Measurements from ENCODE around the gene SMCO4.

SMCO4 gene

GRCh38 chr11:93493252-93493897, 49.8 kb downstream of the SMCO4 start:
- no peak for TF ChIP-seq CTCF (conservative IDR thresholded peaks at IDR 0.05; ENCODE audit: low read depth, low read length)
- no peak for DNase-seq (ENCODE audit: low read depth)
- no peak overlapping the region for H3K4me3 ChIP-seq (ENCODE audit: low read length)

DNA sequence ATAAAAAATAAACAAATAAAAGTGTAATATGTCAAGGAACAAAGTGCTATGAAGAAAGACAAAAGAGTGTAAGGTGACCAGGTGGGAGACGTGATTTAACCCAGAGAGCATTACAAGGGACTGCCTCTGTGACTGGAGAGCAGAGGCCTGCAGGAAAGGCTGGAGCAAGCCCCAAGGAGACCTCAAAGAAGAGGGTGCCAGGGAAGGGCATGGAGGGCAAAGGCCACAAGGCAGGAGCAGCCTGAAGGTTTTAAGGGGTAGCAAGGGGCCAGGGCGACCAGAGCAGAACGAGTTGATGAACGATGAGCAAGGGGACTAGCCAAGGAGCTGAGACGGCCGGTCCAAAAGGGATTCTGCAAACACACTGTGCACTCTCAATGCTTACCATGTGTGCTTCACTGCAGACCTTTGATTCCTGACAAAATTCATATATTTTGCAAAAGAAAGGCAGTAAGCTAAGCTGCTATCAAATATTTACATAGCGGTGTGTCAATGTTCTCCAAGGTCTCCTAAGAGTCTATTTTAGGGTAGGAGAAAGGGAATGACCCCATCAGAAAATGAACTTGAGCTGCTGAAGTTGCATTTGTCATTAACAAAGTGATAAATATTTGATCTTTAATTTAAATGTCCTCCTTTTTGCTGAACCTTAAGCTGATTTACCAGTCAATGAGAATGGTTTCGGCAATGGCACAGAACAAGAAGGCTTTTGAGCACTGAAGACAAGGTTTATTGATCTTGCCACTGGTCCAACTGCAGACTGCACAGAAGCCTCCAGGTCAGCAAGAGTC, 50.5 kb downstream of the SMCO4 start:
- TF ChIP-seq CTCF (conservative IDR thresholded peaks at IDR 0.05; ENCODE audit: low read depth, low read length): no peak
- H3K4me3 ChIP-seq (ENCODE audit: low read length): no peak overlapping the region
- no peak for DNase-seq (ENCODE audit: low read depth)

DNA sequence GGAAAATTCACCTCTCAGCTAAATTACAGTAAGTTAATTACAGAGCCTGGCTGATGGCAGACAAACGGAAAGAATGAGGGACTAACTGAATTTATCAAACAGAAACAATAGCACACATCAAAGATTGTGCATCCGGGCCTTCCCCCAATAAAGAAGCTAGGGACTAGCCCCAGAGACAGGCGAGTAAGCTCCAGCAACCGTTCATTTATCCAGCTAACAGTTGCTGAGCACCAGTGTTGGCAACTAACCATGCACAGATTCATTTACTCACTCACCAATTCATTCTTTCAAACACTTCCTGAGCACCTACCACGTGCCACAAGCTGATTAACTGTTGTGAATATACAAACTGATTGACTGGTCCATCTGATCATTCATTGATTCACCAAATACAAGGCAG, 51.2 kb downstream of the SMCO4 start:
- TF ChIP-seq CTCF (conservative IDR thresholded peaks at IDR 0.05; ENCODE audit: low read depth, low read length): no peak
- no peak overlapping the region for H3K4me3 ChIP-seq (ENCODE audit: low read length)
- DNase-seq (ENCODE audit: low read depth): no peak

DNA sequence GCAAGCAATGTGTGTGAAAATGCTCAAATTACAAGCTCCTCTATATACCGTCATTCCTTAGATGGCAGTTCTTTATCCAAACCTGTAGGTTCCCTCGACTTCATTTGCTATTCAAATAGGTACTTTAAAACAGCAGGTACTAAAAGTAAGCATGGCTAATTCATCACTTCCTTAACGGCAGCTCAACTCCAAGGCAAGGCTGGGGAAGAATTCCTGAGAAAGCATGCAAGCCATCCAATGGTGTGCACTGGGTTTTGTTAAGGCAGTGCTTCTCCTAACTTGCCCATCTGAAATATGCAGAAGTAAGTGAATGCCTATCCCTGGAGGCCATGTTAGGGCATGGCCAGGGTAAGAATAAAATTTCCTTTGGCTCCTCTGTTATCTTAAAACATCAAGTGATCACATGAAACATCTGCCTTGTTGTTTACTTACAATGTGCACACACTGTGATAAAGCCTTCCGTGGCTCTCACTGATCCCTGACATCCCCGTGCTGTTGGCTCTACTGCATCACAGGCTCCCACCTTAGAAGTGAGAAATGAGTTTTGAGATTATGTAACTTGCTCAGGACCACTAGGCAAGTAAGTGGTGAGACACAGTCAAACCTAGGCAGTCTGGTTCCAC, 52.1 kb downstream of the SMCO4 start:
- TF ChIP-seq CTCF (conservative IDR thresholded peaks at IDR 0.05; ENCODE audit: low read depth, low read length): no peak
- H3K4me3 ChIP-seq (ENCODE audit: low read length): no peak overlapping the region
- DNase-seq (ENCODE audit: low read depth): no peak

GRCh38 chr11:93489841-93490240, 53.4 kb downstream of the SMCO4 start:
- no peak for TF ChIP-seq CTCF (conservative IDR thresholded peaks at IDR 0.05; ENCODE audit: low read depth, low read length)
- no peak for DNase-seq (ENCODE audit: low read depth)
- no peak overlapping the region for H3K4me3 ChIP-seq (ENCODE audit: low read length)

DNA sequence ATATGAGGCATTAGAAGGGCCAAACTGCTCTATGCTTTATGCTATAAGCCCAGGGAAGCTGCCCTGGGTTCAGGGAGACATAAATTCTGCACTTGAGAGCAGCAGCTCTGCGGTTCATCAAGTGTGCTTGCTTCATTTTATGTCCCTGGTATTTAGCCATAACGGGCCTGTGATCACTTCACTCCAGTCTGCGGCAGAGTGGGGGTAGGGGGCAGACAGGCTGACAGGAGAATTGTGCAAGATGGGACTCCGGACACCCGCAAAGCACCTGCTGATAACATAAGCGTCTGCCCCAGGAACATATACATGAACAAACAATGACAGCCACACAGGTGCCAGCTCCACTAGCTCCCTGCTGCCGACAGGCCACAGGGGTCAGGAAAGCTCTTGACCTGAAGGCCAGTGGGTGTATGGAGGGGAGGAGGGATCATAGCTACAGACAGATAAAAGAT, 56.1 kb downstream of the SMCO4 start:
- H3K4me3 ChIP-seq (ENCODE audit: low read length): no peak overlapping the region
- no peak for DNase-seq (ENCODE audit: low read depth)
- TF ChIP-seq CTCF (conservative IDR thresholded peaks at IDR 0.05; ENCODE audit: low read depth, low read length): no peak

Data from retinal pigment epithelial cell (primary cell).